ENCODE measurements around the gene ATG13. TPM values are rescaled to one million over a fixed set of nuclear protein-coding genes. Genes with fewer than 3 reads are reported as not detected.
A peak's percentile ranks its signal among the peaks of the same experiment; 100 is the strongest.

ATG13 gene
- total and polyA plus RNA-seq, 2 experiments from 2014 or later = 32.9 to 71.1 TPM

DNA sequence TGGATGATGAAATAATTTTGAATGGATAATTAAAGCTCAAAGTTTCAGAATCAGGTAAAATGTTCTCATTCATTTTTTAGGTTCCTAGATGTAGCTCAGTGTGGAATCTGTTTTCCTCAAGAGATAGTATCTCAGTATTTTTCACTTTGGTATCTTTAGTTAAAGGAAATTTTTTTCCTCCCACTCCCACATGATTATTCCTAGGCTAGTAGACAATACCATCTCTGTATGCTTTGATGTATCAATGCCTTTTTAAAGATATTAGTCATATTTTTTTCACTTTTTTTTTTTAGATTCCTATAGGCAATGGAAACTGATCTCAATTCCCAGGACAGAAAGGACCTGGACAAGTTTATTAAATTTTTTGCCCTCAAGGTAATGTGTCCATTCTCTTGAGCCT is 26.6 kb downstream of the ATG13 start:
- H3K4me1 ChIP-seq (ENCODE audit: insufficient read depth) = no peaks in the 10 kb centered on the region
- peaks cover 12% of the 10 kb centered on the region; the same call in 1 of the 2 replicates for H4K20me1 ChIP-seq (replicated peaks; ENCODE audit: insufficient read depth)
- no peak for TF ChIP-seq ZNF331 (CRISPR knock-in tag; IDR thresholded peaks at IDR 0.05; ENCODE audit: low read depth)
- TF ChIP-seq, protein P1, sequence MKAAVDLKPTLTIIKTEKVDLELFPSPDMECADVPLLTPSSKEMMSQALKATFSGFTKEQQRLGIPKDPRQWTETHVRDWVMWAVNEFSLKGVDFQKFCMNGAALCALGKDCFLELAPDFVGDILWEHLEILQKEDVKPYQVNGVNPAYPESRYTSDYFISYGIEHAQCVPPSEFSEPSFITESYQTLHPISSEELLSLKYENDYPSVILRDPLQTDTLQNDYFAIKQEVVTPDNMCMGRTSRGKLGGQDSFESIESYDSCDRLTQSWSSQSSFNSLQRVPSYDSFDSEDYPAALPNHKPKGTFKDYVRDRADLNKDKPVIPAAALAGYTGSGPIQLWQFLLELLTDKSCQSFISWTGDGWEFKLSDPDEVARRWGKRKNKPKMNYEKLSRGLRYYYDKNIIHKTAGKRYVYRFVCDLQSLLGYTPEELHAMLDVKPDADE (IDR thresholded peaks at IDR 0.05) = no peak
- 0 out of 2 replicates have a peak, but pooled peaks cover 4% of the 10 kb centered on the region for H3K79me2 ChIP-seq (replicated peaks; ENCODE audit: insufficient read depth)
- DNase-seq (ENCODE audit: low spot score) = no peak
- no peaks in the 10 kb centered on the region for H3K27me3 ChIP-seq (ENCODE audit: insufficient read depth)
- H3K36me3 ChIP-seq (ENCODE audit: insufficient read depth) = peaks cover 7% of the 10 kb centered on the region
- no peak overlapping the region for H2AFZ ChIP-seq
- Mint-ChIP-seq H3K4me3 (no peak overlapping the region), H3K36me3 (ENCODE audit: low read depth) (peaks cover 37% of the 10 kb centered on the region; the same call in 2 of the 3 replicates), H3K27me3 (ENCODE audit: insufficient read depth, low read depth, poor library complexity) (peaks cover 2% of the 10 kb centered on the region), H3K27ac (no peak overlapping the region), H3K4me1 (no peaks in the 10 kb centered on the region), H3K9me3 (no peaks in the 10 kb centered on the region; the same call in 2 of the 3 replicates)
- H3F3A ChIP-seq (replicated peaks; ENCODE audit: low read depth) = 0 out of 2 replicates have a peak, but pooled peaks cover under 1% of the 10 kb centered on the region
- ATAC-seq = no peak
- H3K27ac ChIP-seq (ENCODE audit: low read depth) = 0 out of 2 replicates have a peak overlapping the region, but pooled peaks have one; percentile 30
- H3K9me2 ChIP-seq (ENCODE audit: insufficient read depth) = 0 out of 2 replicates have a peak, but pooled peaks cover 7% of the 10 kb centered on the region
- H3K4me3 ChIP-seq = no peak overlapping the region
- no peak overlapping the region for H3K4me2 ChIP-seq

DNA sequence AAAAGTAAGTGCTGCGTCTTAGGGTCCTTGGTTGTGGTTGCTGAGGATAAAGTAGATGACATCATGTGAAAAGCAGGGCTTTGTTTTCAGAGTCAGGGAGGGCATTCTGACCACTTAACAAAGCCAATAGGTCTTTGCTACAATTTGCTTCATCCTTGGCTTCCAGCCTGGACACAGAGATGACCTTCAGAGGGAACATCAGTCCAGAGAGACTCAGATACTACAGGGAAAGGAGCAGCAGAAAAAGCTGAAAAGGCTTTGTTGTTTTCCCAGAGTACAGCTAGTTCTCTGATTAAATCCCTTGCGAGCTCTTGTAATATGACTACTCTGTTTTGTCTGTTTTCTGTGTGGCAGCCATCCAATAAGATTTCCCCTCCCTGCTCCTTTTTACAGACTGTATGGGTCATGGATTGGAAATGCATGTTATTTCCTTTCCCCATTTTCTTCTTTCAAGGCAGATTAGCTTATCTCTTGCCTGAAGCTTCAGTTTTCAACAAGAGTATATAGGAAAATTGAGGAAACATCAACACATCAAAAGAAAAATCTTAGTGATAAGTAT is 31.9 kb downstream of the ATG13 start:
- H2AFZ ChIP-seq = no peak overlapping the region
- DNase-seq (ENCODE audit: low spot score) = no peak
- H3K36me3 ChIP-seq (ENCODE audit: insufficient read depth) = peaks cover 23% of the 10 kb centered on the region

DNA sequence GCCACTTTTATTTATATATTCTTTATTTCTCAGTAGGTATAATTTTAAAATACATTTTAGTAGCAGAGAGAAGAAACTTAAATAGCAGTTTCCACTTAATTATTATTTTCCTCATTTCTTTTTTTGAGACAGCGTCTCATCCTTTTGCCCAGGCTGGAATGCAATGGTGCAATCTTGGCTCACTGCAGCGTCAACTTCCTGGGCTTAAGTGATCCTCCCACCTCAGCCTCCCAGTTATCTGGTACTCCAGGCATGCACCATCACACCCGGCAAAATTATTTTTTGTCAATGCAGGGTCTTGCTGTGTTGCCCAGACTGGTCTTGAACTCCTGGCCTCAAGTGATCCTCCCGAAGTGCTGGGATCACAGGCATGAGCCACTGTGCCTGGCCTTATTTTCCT is 38.3 kb downstream of the ATG13 start:
- no peak overlapping the region for H3K4me3 Mint-ChIP-seq
- Histone ChIP-seq H3K27me3 (ENCODE audit: insufficient read depth) (no peaks in the 10 kb centered on the region), H3K4me2 (no peak overlapping the region), H3K79me2 (replicated peaks; ENCODE audit: insufficient read depth) (no peaks in the 10 kb centered on the region), H3K4me3 (no peak overlapping the region), H4K20me1 (replicated peaks; ENCODE audit: insufficient read depth) (no peaks in the 10 kb centered on the region), H2AFZ (no peak overlapping the region), H3K27ac (ENCODE audit: low read depth) (no peak overlapping the region), H3K4me1 (ENCODE audit: insufficient read depth) (no peaks in the 10 kb centered on the region), H3F3A (replicated peaks; ENCODE audit: low read depth) (0 out of 2 replicates have a peak, but pooled peaks cover 4% of the 10 kb centered on the region), H3K9me2 (ENCODE audit: insufficient read depth) (no peaks in the 10 kb centered on the region), H3K36me3 (ENCODE audit: insufficient read depth) (peaks cover 37% of the 10 kb centered on the region)
- H3K9me3 Mint-ChIP-seq = no peaks in the 10 kb centered on the region
- no peak for DNase-seq (ENCODE audit: low spot score)
- no peak for ATAC-seq
- no peaks in the 10 kb centered on the region for H3K27me3 Mint-ChIP-seq (ENCODE audit: insufficient read depth, low read depth, poor library complexity)
- H3K36me3 Mint-ChIP-seq (ENCODE audit: low read depth) = peaks cover 67% of the 10 kb centered on the region
- no peaks in the 10 kb centered on the region for H3K4me1 Mint-ChIP-seq
- no peak overlapping the region for H3K27ac Mint-ChIP-seq
- TF ChIP-seq JUNB (IDR thresholded peaks at IDR 0.05; ENCODE audit: unreplicated experiment) (no peak), ZNF114 (CRISPR knock-in tag; IDR thresholded peaks at IDR 0.05) (no peak)
- TF ChIP-seq, protein P2, sequence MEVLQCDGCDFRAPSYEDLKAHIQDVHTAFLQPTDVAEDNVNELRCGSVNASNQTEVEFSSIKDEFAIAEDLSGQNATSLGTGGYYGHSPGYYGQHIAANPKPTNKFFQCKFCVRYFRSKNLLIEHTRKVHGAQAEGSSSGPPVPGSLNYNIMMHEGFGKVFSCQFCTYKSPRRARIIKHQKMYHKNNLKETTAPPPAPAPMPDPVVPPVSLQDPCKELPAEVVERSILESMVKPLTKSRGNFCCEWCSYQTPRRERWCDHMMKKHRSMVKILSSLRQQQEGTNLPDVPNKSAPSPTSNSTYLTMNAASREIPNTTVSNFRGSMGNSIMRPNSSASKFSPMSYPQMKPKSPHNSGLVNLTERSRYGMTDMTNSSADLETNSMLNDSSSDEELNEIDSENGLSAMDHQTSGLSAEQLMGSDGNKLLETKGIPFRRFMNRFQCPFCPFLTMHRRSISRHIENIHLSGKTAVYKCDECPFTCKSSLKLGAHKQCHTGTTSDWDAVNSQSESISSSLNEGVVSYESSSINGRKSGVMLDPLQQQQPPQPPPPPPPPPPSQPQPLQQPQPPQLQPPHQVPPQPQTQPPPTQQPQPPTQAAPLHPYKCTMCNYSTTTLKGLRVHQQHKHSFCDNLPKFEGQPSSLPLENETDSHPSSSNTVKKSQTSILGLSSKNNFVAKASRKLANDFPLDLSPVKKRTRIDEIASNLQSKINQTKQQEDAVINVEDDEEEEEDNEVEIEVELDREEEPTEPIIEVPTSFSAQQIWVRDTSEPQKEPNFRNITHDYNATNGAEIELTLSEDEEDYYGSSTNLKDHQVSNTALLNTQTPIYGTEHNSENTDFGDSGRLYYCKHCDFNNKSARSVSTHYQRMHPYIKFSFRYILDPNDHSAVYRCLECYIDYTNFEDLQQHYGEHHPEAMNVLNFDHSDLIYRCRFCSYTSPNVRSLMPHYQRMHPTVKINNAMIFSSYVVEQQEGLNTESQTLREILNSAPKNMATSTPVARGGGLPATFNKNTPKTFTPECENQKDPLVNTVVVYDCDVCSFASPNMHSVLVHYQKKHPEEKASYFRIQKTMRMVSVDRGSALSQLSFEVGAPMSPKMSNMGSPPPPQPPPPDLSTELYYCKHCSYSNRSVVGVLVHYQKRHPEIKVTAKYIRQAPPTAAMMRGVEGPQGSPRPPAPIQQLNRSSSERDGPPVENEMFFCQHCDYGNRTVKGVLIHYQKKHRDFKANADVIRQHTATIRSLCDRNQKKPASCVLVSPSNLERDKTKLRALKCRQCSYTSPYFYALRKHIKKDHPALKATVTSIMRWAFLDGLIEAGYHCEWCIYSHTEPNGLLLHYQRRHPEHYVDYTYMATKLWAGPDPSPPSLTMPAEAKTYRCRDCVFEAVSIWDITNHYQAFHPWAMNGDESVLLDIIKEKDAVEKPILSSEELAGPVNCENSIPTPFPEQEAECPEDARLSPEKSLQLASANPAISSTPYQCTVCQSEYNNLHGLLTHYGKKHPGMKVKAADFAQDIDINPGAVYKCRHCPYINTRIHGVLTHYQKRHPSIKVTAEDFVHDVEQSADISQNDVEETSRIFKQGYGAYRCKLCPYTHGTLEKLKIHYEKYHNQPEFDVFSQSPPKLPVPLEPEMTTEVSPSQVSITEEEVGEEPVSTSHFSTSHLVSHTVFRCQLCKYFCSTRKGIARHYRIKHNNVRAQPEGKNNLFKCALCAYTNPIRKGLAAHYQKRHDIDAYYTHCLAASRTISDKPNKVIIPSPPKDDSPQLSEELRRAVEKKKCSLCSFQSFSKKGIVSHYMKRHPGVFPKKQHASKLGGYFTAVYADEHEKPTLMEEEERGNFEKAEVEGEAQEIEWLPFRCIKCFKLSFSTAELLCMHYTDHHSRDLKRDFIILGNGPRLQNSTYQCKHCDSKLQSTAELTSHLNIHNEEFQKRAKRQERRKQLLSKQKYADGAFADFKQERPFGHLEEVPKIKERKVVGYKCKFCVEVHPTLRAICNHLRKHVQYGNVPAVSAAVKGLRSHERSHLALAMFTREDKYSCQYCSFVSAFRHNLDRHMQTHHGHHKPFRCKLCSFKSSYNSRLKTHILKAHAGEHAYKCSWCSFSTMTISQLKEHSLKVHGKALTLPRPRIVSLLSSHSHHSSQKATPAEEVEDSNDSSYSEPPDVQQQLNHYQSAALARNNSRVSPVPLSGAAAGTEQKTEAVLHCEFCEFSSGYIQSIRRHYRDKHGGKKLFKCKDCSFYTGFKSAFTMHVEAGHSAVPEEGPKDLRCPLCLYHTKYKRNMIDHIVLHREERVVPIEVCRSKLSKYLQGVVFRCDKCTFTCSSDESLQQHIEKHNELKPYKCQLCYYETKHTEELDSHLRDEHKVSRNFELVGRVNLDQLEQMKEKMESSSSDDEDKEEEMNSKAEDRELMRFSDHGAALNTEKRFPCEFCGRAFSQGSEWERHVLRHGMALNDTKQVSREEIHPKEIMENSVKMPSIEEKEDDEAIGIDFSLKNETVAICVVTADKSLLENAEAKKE (CRISPR knock-in tag; IDR thresholded peaks at IDR 0.05) = no peak
- TF ChIP-seq, protein P3, sequence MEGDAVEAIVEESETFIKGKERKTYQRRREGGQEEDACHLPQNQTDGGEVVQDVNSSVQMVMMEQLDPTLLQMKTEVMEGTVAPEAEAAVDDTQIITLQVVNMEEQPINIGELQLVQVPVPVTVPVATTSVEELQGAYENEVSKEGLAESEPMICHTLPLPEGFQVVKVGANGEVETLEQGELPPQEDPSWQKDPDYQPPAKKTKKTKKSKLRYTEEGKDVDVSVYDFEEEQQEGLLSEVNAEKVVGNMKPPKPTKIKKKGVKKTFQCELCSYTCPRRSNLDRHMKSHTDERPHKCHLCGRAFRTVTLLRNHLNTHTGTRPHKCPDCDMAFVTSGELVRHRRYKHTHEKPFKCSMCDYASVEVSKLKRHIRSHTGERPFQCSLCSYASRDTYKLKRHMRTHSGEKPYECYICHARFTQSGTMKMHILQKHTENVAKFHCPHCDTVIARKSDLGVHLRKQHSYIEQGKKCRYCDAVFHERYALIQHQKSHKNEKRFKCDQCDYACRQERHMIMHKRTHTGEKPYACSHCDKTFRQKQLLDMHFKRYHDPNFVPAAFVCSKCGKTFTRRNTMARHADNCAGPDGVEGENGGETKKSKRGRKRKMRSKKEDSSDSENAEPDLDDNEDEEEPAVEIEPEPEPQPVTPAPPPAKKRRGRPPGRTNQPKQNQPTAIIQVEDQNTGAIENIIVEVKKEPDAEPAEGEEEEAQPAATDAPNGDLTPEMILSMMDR (conservative IDR thresholded peaks at IDR 0.05; ENCODE audit: low read depth in 2 of 2) = no peak

More for the DNA sequence above, 31.9 kb downstream of the ATG13 start:
- no peak overlapping the region for H3K27ac Mint-ChIP-seq
- no peak overlapping the region for H3K4me3 Mint-ChIP-seq
- no peaks in the 10 kb centered on the region for H3K4me1 Mint-ChIP-seq
- peaks cover 8% of the 10 kb centered on the region; the same call in 1 of the 2 replicates for H4K20me1 ChIP-seq (replicated peaks; ENCODE audit: insufficient read depth)
- ATAC-seq = no peak
- H3K9me3 Mint-ChIP-seq = no peaks in the 10 kb centered on the region
- no peaks in the 10 kb centered on the region for H3K27me3 Mint-ChIP-seq (ENCODE audit: insufficient read depth, low read depth, poor library complexity)
- H3F3A ChIP-seq (replicated peaks; ENCODE audit: low read depth) = 0 out of 2 replicates have a peak, but pooled peaks cover 3% of the 10 kb centered on the region
- no peaks in the 10 kb centered on the region for H3K4me1 ChIP-seq (ENCODE audit: insufficient read depth)
- no peaks in the 10 kb centered on the region for H3K27me3 ChIP-seq (ENCODE audit: insufficient read depth)
- no peak overlapping the region for H3K4me3 ChIP-seq
- peak overlapping the region; percentile 46; the same call in 1 of the 2 replicates for H3K27ac ChIP-seq (ENCODE audit: low read depth)
- H3K36me3 Mint-ChIP-seq (ENCODE audit: low read depth) = peaks cover 54% of the 10 kb centered on the region
- TF ChIP-seq JUNB (IDR thresholded peaks at IDR 0.05; ENCODE audit: unreplicated experiment) (no peak), ZNF114 (CRISPR knock-in tag; IDR thresholded peaks at IDR 0.05) (no peak), EZH2phosphoT487 (IDR thresholded peaks at IDR 0.05; ENCODE audit: unreplicated experiment) (no peak)
- no peak overlapping the region for H3K4me2 ChIP-seq
- no peaks in the 10 kb centered on the region for H3K79me2 ChIP-seq (replicated peaks; ENCODE audit: insufficient read depth)
- no peaks in the 10 kb centered on the region for H3K9me2 ChIP-seq (ENCODE audit: insufficient read depth)
